Measurements from ENCODE around the gene ST8SIA4. TPM values are rescaled to one million over a fixed set of nuclear protein-coding genes. Genes with fewer than 3 reads are reported as not detected.

Gene ST8SIA4
- total RNA-seq, 1 experiment from 2014 or later, result not detected

- Histone ChIP-seq H3K56ac (ENCODE audit: insufficient read length, low read depth, low read length) (no peak overlapping the region), H2BK20ac (ENCODE audit: low read depth, low read length, poor library complexity, severe bottlenecking) (no peak overlapping the region), H3T11ph (ENCODE audit: low read length) (no peak overlapping the region), H3K4me1 (ENCODE audit: insufficient read depth, low read length) (no peaks in the 10 kb centered on the region; the same call in 1 of the 2 replicates), H3K27me3 (ENCODE audit: insufficient read depth, low read length) (no peaks in the 10 kb centered on the region), H3K18ac (ENCODE audit: insufficient read length, low read depth, low read length) (no peak overlapping the region), H3K4ac (ENCODE audit: low read depth, low read length) (no peak overlapping the region), H2BK5ac (ENCODE audit: insufficient read length, low read length) (no peak overlapping the region), H4K91ac (ENCODE audit: insufficient read length, low read depth, low read length) (no peak overlapping the region), H2BK15ac (ENCODE audit: low read depth, low read length) (no peak overlapping the region), H3K4me2 (ENCODE audit: insufficient read depth, insufficient read length, low read length) (no peak overlapping the region), H2AFZ (ENCODE audit: low read length) (no peak overlapping the region), H3K27ac (ENCODE audit: insufficient read length, low read depth, low read length) (no peak overlapping the region), H4K8ac (replicated peaks; ENCODE audit: insufficient read length, low read depth, low read length) (no peak overlapping the region), H2BK120ac (ENCODE audit: low read depth, low read length, poor library complexity, severe bottlenecking) (no peak overlapping the region), H3K23me2 (ENCODE audit: insufficient read length, low read depth, low read length, poor library complexity, severe bottlenecking) (no peaks in the 10 kb centered on the region), H4K5ac (ENCODE audit: insufficient read length, low read depth, low read length) (no peak overlapping the region), H4K20me1 (ENCODE audit: control insufficient read depth, insufficient read depth, insufficient read length) (no peaks in the 10 kb centered on the region), H3K23ac (ENCODE audit: insufficient read length, low read depth, low read length) (no peak overlapping the region), H2BK12ac (ENCODE audit: insufficient read length, low read depth, low read length) (no peak overlapping the region), H2AK5ac (ENCODE audit: insufficient read length, low read length) (no peak overlapping the region), H3K79me2 (ENCODE audit: insufficient read depth, low read length) (no peaks in the 10 kb centered on the region), H3K9me3 (ENCODE audit: control insufficient read depth, low read depth, low read length) (no peaks in the 10 kb centered on the region), H3K9ac (ENCODE audit: extremely low read depth, insufficient read length, low read length) (no peak overlapping the region), H3K14ac (ENCODE audit: insufficient read depth, low read length) (no peak overlapping the region), H3K79me1 (ENCODE audit: insufficient read depth, low read depth, low read length, poor library complexity, severe bottlenecking) (no peaks in the 10 kb centered on the region)
- no peaks in the 10 kb centered on the region for H3K9me3 Mint-ChIP-seq
- H3K4me3 Mint-ChIP-seq, result no peak overlapping the region
- H3K27ac Mint-ChIP-seq, result no peak overlapping the region
- peaks cover 4 to 8% of the 10 kb centered on the region in 2 experiments for H3K4me1 Mint-ChIP-seq
- TF ChIP-seq, protein P1, sequence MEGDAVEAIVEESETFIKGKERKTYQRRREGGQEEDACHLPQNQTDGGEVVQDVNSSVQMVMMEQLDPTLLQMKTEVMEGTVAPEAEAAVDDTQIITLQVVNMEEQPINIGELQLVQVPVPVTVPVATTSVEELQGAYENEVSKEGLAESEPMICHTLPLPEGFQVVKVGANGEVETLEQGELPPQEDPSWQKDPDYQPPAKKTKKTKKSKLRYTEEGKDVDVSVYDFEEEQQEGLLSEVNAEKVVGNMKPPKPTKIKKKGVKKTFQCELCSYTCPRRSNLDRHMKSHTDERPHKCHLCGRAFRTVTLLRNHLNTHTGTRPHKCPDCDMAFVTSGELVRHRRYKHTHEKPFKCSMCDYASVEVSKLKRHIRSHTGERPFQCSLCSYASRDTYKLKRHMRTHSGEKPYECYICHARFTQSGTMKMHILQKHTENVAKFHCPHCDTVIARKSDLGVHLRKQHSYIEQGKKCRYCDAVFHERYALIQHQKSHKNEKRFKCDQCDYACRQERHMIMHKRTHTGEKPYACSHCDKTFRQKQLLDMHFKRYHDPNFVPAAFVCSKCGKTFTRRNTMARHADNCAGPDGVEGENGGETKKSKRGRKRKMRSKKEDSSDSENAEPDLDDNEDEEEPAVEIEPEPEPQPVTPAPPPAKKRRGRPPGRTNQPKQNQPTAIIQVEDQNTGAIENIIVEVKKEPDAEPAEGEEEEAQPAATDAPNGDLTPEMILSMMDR (conservative IDR thresholded peaks at IDR 0.05), result no peak
- no peaks in the 10 kb centered on the region for H3K27me3 Mint-ChIP-seq (ENCODE audit: low read depth)
- no peak for DNase-seq
- no peaks in the 10 kb centered on the region; a peak in 1 of 7 replicates for H3K36me3 Mint-ChIP-seq (ENCODE audit: insufficient read depth in 1 of 3, low read depth in 3 of 3)
Measured at GRCh38 chr5:100818340-100818739, 84.7 kb downstream of the ST8SIA4 start.
